ENCODE data around the gene RBM47. TPM values are rescaled to one million over a fixed set of nuclear protein-coding genes. Genes with fewer than 3 reads are reported as not detected.

The RBM47 gene
- total RNA-seq, 5 donors from 2014 or later (not counting 1 experiment from before 2014, with no cell fraction given): 0.19 to 1.3 (median 0.79) TPM

DNA sequence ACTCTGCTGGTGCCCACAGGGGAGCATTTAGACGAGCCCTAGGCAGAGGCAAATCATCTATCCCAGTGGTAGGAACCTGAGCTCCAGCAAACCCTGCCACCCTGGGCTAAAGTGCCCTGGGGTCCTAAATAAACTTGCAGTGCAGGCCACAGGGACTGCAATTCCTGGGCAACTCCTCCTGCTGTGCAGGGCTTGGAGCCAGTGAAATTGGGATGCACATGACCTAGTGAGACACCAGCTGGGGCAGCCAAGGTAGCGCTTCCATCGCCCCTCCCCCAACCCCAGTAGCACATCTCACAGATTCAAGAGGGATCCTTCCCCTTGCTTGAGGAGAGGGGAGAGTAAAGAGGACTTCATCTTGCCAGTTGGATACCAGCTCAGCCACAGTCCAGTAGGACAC lies 250.4 kb downstream of the RBM47 start:
- Histone ChIP-seq H3K4me1 (ENCODE audit: control insufficient read depth in 1 of 2, extremely low read depth in 1 of 2, insufficient read depth in 2 of 2, low read length in 2 of 2) (no peaks in the 10 kb centered on the region), H3K27me3 (replicated peaks in 1 of 2; ENCODE audit: control insufficient read depth in 2 of 2, extremely low read depth in 1 of 2, insufficient read depth in 2 of 2, low read length in 1 of 2) (peaks cover 0 to 10% of the 10 kb centered on the region in 2 experiments), H3K27ac (ENCODE audit: low read length) (no peak overlapping the region), H3K4me3 (ENCODE audit: control insufficient read depth in 1 of 2, extremely low read depth in 1 of 2, low read length in 1 of 2) (no peak overlapping the region), H3K9me3 (no peaks in the 10 kb centered on the region), H3K36me3 (ENCODE audit: control insufficient read depth in 2 of 2, extremely low read depth in 1 of 2, insufficient read depth in 1 of 2, low read length in 1 of 2) (no peaks in the 10 kb centered on the region)
- ChIA-PET POLR2A (no interaction called here), CTCF (no interaction called here)
- H3K4me1 Mint-ChIP-seq: no peaks in the 10 kb centered on the region
- ATAC-seq (replicated peaks in 1 of 4) (no peak), DNase-seq (no peak)
- no peaks in the 10 kb centered on the region for H3K9me3 Mint-ChIP-seq
- no peaks in the 10 kb centered on the region for H3K36me3 Mint-ChIP-seq
- H3K27ac Mint-ChIP-seq: no peak overlapping the region
- WGBS (ENCODE audit: insufficient coverage): 63% methylated on average over 1 of the region's 3 CpGs
- H3K4me3 Mint-ChIP-seq: no peak overlapping the region
- H3K27me3 Mint-ChIP-seq: no peaks in the 10 kb centered on the region

DNA sequence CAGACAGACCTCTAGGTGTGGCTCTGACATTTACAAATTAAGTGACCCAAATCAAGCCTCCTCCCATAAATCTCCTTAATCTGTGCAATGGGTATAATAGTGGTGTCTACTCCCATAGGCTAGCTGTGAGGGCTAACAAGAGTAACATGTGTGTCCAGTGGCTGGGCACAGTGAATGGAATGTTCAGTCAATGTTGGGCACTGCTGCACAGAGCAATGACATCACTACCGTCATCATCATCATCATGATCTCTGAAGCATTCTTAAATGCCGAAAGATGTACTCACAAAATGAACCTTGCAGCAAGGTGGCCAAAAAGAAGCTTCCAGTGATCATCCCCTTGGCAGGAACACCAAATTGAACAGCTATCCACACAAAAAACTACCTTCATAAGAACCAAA lies 251.0 kb downstream of the RBM47 start:
- POLR2A ChIA-PET: no interaction called here
- H3K4me3 Mint-ChIP-seq: no peak overlapping the region
- H3K27ac ChIP-seq (ENCODE audit: low read length): no peak overlapping the region
- no peaks in the 10 kb centered on the region for H3K4me1 ChIP-seq (ENCODE audit: control insufficient read depth in 1 of 2, extremely low read depth in 1 of 2, insufficient read depth in 2 of 2, low read length in 2 of 2)
- H3K9me3 Mint-ChIP-seq: no peaks in the 10 kb centered on the region
- no peak overlapping the region for H3K4me3 ChIP-seq (ENCODE audit: control insufficient read depth in 1 of 2, extremely low read depth in 1 of 2, low read length in 1 of 2)
- H3K4me1 Mint-ChIP-seq: no peaks in the 10 kb centered on the region
- no peaks in the 10 kb centered on the region for H3K27me3 Mint-ChIP-seq
- H3K27me3 ChIP-seq (replicated peaks in 1 of 2; ENCODE audit: control insufficient read depth in 2 of 2, extremely low read depth in 1 of 2, insufficient read depth in 2 of 2, low read length in 1 of 2): peaks cover 0 to 10% of the 10 kb centered on the region in 2 experiments
- no peaks in the 10 kb centered on the region for H3K9me3 ChIP-seq
- H3K27ac Mint-ChIP-seq: no peak overlapping the region
- H3K36me3 ChIP-seq (ENCODE audit: control insufficient read depth in 2 of 2, extremely low read depth in 1 of 2, insufficient read depth in 1 of 2, low read length in 1 of 2): no peaks in the 10 kb centered on the region
- 70% methylated on average over 2 of the region's 2 CpGs for WGBS (ENCODE audit: insufficient coverage)
- ATAC-seq (replicated peaks in 1 of 4) (no peak), DNase-seq (no peak)
- CTCF ChIA-PET: no interaction called here
- H3K36me3 Mint-ChIP-seq: no peaks in the 10 kb centered on the region

DNA sequence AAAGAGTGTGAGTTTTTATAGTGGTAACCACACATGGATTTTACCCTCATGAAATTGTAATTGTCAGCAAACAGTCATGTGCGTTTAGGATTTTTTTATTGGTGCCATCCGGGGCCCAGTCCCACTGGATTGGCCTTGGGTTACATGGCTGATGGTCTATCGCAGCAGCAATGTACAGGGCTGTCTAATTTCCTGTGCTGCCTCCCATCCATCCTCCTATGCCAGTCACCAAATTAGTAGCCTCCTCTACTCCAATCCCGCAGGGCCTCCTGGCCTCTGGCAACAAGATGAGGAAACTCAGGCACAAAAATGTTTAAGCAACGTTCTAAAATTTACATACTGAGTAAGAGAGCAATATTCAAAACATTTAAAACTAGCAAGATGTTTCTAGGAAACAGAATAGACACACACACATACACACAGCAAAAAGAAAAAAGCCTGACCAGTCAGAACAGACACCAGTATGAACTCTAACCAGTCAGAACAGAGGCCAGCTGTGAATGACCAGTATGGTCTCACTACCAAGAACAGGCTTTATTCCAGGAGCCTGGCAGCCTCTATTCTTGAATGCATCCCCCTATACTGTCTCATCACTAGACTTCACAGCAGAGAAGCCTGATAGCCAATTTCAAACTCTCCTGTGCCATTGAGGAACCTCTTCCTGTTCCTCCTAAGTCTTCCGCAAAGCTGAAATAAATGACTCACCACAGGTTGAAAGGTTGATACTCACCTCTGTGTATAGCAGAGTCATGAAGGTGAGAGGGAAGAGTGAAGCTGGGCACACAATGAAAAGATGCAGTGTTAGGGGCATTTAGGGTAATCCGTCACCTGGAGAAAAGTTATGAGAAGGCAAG lies 251.9 kb downstream of the RBM47 start:
- WGBS (ENCODE audit: insufficient coverage): 84% methylated on average over 3 of the region's 7 CpGs
- peaks cover 0 to 10% of the 10 kb centered on the region in 2 experiments for H3K27me3 ChIP-seq (replicated peaks in 1 of 2; ENCODE audit: control insufficient read depth in 2 of 2, extremely low read depth in 1 of 2, insufficient read depth in 2 of 2, low read length in 1 of 2)
- H3K4me1 ChIP-seq (ENCODE audit: control insufficient read depth in 1 of 2, extremely low read depth in 1 of 2, insufficient read depth in 2 of 2, low read length in 2 of 2): no peaks in the 10 kb centered on the region
- Mint-ChIP-seq H3K4me3 (no peak overlapping the region), H3K9me3 (no peaks in the 10 kb centered on the region), H3K27me3 (no peaks in the 10 kb centered on the region), H3K4me1 (no peaks in the 10 kb centered on the region), H3K27ac (no peak overlapping the region), H3K36me3 (no peaks in the 10 kb centered on the region)
- H3K36me3 ChIP-seq (ENCODE audit: control insufficient read depth in 2 of 2, extremely low read depth in 1 of 2, insufficient read depth in 1 of 2, low read length in 1 of 2): no peaks in the 10 kb centered on the region
- DNase-seq (no peak), ATAC-seq (replicated peaks in 1 of 4) (no peak)
- ChIA-PET POLR2A (no interaction called here), CTCF (no interaction called here)
- H3K9me3 ChIP-seq: no peaks in the 10 kb centered on the region
- no peak overlapping the region for H3K27ac ChIP-seq (ENCODE audit: low read length)
- H3K4me3 ChIP-seq (ENCODE audit: control insufficient read depth in 1 of 2, extremely low read depth in 1 of 2, low read length in 1 of 2): no peak overlapping the region

DNA sequence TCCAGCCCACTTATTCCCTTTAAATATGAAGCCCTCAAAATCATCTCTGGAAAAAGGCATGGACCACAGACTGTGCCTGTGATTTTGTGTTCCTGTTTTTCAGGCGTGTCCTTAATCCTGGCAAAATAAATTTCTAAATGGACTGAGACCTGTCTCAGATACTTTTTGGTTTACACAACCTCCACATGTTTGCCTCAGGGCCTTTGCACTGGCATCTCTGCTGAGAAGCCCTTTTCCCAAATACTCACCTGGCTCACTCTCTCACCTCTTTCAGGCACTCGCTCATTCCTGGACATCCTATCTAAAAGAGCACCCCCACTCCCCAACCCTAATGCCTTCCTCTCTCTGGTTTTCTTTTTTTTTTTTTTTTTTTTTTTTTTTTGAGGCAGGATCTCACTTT lies 254.0 kb downstream of the RBM47 start:
- WGBS (ENCODE audit: insufficient coverage): 90% methylated on average over 2 of the region's 2 CpGs
- CTCF ChIA-PET: no interaction called here

DNA sequence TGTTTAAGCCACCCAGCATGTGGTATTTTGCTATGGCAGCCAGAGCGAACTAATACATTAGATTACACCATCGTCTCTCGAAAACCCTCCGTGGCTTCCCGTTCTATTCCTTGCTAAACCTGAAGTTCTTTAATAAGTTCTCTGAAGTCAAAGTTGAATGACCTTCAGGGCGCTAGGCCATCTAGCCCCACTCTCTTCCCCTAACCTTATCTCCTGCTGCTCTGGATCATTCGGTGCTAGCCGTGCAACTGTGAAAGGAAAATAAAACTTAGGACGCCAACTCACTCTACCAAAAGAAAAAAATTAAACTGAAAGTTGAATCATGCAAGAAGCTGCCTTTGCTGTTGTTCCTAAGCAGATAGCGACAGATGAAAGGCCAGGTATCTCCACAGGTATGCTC lies 254.6 kb downstream of the RBM47 start:
- ChIA-PET CTCF (no interaction called here), POLR2A (no interaction called here)
- H3K36me3 Mint-ChIP-seq: no peaks in the 10 kb centered on the region
- WGBS (ENCODE audit: insufficient coverage): 91% methylated on average over 10 of the region's 10 CpGs
- H3K27me3 ChIP-seq (replicated peaks in 1 of 2; ENCODE audit: control insufficient read depth in 2 of 2, extremely low read depth in 1 of 2, insufficient read depth in 2 of 2, low read length in 1 of 2): peaks cover 0 to 10% of the 10 kb centered on the region in 2 experiments
- no peaks in the 10 kb centered on the region for H3K36me3 ChIP-seq (ENCODE audit: control insufficient read depth in 2 of 2, extremely low read depth in 1 of 2, insufficient read depth in 1 of 2, low read length in 1 of 2)
- H3K27ac ChIP-seq (ENCODE audit: low read length): no peak overlapping the region
- DNase-seq: no peak
- H3K27ac Mint-ChIP-seq: no peak overlapping the region
- no peaks in the 10 kb centered on the region for H3K9me3 Mint-ChIP-seq
- no peaks in the 10 kb centered on the region for H3K9me3 ChIP-seq
- H3K4me1 ChIP-seq (ENCODE audit: control insufficient read depth in 1 of 2, extremely low read depth in 1 of 2, insufficient read depth in 2 of 2, low read length in 2 of 2): no peaks in the 10 kb centered on the region
- no peak for ATAC-seq (replicated peaks in 1 of 4)
- H3K4me1 Mint-ChIP-seq: no peaks in the 10 kb centered on the region
- H3K4me3 ChIP-seq (ENCODE audit: control insufficient read depth in 1 of 2, extremely low read depth in 1 of 2, low read length in 1 of 2): no peak overlapping the region
- H3K4me3 Mint-ChIP-seq: no peak overlapping the region
- H3K27me3 Mint-ChIP-seq: no peaks in the 10 kb centered on the region

More for the DNA sequence above, 254.0 kb downstream of the RBM47 start:
- Mint-ChIP-seq H3K27ac (no peak overlapping the region), H3K36me3 (no peaks in the 10 kb centered on the region), H3K9me3 (no peaks in the 10 kb centered on the region), H3K4me1 (no peaks in the 10 kb centered on the region), H3K4me3 (no peak overlapping the region), H3K27me3 (no peaks in the 10 kb centered on the region)
- Histone ChIP-seq H3K4me3 (ENCODE audit: control insufficient read depth in 1 of 2, extremely low read depth in 1 of 2, low read length in 1 of 2) (no peak overlapping the region), H3K9me3 (no peaks in the 10 kb centered on the region), H3K4me1 (ENCODE audit: control insufficient read depth in 1 of 2, extremely low read depth in 1 of 2, insufficient read depth in 2 of 2, low read length in 2 of 2) (no peaks in the 10 kb centered on the region), H3K36me3 (ENCODE audit: control insufficient read depth in 2 of 2, extremely low read depth in 1 of 2, insufficient read depth in 1 of 2, low read length in 1 of 2) (no peaks in the 10 kb centered on the region), H3K27me3 (replicated peaks in 1 of 2; ENCODE audit: control insufficient read depth in 2 of 2, extremely low read depth in 1 of 2, insufficient read depth in 2 of 2, low read length in 1 of 2) (peaks cover 0 to 10% of the 10 kb centered on the region in 2 experiments), H3K27ac (ENCODE audit: low read length) (no peak overlapping the region)
- DNase-seq (no peak), ATAC-seq (replicated peaks in 1 of 4) (no peak)
- POLR2A ChIA-PET: no interaction called here

DNA sequence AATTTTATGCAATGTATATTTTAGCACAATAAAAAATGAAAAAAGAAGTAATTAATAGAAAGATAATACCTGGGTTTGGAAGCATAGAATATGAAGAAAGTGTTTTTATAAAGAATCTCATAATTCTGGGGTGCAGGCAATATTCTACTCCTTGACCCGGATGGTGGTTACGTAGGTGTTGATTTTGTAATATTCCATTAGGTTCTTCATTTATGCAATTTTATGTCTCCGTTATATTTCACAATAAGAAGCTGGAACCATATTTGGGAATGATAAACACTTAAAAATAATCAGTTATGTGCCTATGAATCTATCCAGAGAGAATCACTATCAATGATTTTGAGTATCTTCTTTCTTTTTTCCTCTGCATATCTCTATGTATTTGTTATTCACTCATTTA lies 256.0 kb downstream of the RBM47 start:
- ATAC-seq (replicated peaks in 1 of 4): no peak
- no CpG with 5 or more reads among the region's 3 CpGs for WGBS (ENCODE audit: insufficient coverage)
- H3K27ac Mint-ChIP-seq: no peak overlapping the region

More for the DNA sequence above, 256.0 kb downstream of the RBM47 start:
- Histone ChIP-seq H3K9me3 (no peaks in the 10 kb centered on the region), H3K36me3 (ENCODE audit: control insufficient read depth in 2 of 2, extremely low read depth in 1 of 2, insufficient read depth in 1 of 2, low read length in 1 of 2) (no peaks in the 10 kb centered on the region), H3K27ac (ENCODE audit: low read length) (no peak overlapping the region), H3K27me3 (replicated peaks in 1 of 2; ENCODE audit: control insufficient read depth in 2 of 2, extremely low read depth in 1 of 2, insufficient read depth in 2 of 2, low read length in 1 of 2) (no peaks in the 10 kb centered on the region), H3K4me1 (ENCODE audit: control insufficient read depth in 1 of 2, extremely low read depth in 1 of 2, insufficient read depth in 2 of 2, low read length in 2 of 2) (no peaks in the 10 kb centered on the region), H3K4me3 (ENCODE audit: control insufficient read depth in 1 of 2, extremely low read depth in 1 of 2, low read length in 1 of 2) (no peak overlapping the region)
- H3K4me1 Mint-ChIP-seq: no peaks in the 10 kb centered on the region
- H3K36me3 Mint-ChIP-seq: no peaks in the 10 kb centered on the region
- ChIA-PET POLR2A (no interaction called here), CTCF (no interaction called here)
- no peak for DNase-seq
- no peaks in the 10 kb centered on the region for H3K9me3 Mint-ChIP-seq
- H3K4me3 Mint-ChIP-seq: no peak overlapping the region
- H3K27me3 Mint-ChIP-seq: no peaks in the 10 kb centered on the region
